Suprapubic skin (tissue), 4 donors: Measurements from ENCODE around the gene PPP2R5C. TPM values are rescaled to one million over a fixed set of nuclear protein-coding genes. Genes with fewer than 3 reads are reported as not detected.
A peak's percentile ranks its signal among the peaks of the same experiment; 100 is the strongest.

Experiments
- DNase-seq, 2 donors: peaks; one replicate each; pipeline ENCODE4 v3.0.0-alpha.2; 2019; ENCODE audit warnings: low spot score in 2 of 2
- H3K27ac ChIP-seq: fragments of 200-600 bp; sonication (generic); one replicate; pipeline ENCODE4 v1.5.1; 2019
- H3K27me3 ChIP-seq: fragments of 200-600 bp; sonication (generic); one replicate; pipeline ENCODE4 v1.5.1; 2019
- H3K36me3 ChIP-seq: fragments of 200-600 bp; sonication (generic); one replicate; pipeline ENCODE4 v1.5.1; 2019
- H3K4me1 ChIP-seq: fragments of 200-600 bp; sonication (generic); one replicate; pipeline ENCODE4 v1.5.1; 2019
- H3K4me3 ChIP-seq: fragments of 200-600 bp; sonication (generic); one replicate; pipeline ENCODE4 v1.5.1; 2019; ENCODE audit warnings: mild to moderate bottlenecking
- H3K9me3 ChIP-seq: fragments of 200-600 bp; sonication (generic); one replicate; pipeline ENCODE4 v1.5.1; 2019
- EP300 ChIP-seq: sonication (generic); formaldehyde crosslinking; IDR thresholded peaks from one replicate; pipeline ENCODE4 v1.6.1; 2017; ENCODE audit warnings: antibody characterized with exemption
- POLR2A ChIP-seq, 2 donors: fragments of 450-650 bp; IDR thresholded peaks; one replicate each; pipeline ENCODE4 v1.6.1; 2017; ENCODE audit warnings: antibody characterized with exemption in 2 of 2, mild to moderate bottlenecking in 2 of 2, moderate library complexity in 2 of 2
- POLR2AphosphoS5 ChIP-seq, 3 donors: sonication (generic); formaldehyde crosslinking; IDR thresholded peaks; one replicate each; pipeline ENCODE4 v1.6.1; 2017; ENCODE audit warnings: antibody characterized with exemption in 3 of 3
- WGBS: methylation state at CpG from one replicate; pipeline ENCODE4 v1.1.5; 2018; 5-methylcytosine and 5-hydroxymethylcytosine counted together
- total RNA-seq, 4 donors: library from RNA; depleted of rRNA; stranded (reverse); fragments of >200 nt; gene quantifications; one replicate each; pipeline ENCODE4 v1.1.0, GENCODE V29; 2016
- TF ChIP-seq, protein P1 (sequence below), 2 donors: fragments of 200-600 bp in 1 of 2; fragments of 450-650 bp in 1 of 2; sonication (generic) in 1 of 2; IDR thresholded peaks; one replicate each; pipeline ENCODE4 v1.5.1; 2016 to 2019; ENCODE audit warnings: antibody characterized with exemption in 2 of 2, mild to moderate bottlenecking in 1 of 2, moderate library complexity in 1 of 2

PPP2R5C gene
- total RNA-seq, 4 donors from 2014 or later, result 104 to 149 (median 119) TPM

DNA sequence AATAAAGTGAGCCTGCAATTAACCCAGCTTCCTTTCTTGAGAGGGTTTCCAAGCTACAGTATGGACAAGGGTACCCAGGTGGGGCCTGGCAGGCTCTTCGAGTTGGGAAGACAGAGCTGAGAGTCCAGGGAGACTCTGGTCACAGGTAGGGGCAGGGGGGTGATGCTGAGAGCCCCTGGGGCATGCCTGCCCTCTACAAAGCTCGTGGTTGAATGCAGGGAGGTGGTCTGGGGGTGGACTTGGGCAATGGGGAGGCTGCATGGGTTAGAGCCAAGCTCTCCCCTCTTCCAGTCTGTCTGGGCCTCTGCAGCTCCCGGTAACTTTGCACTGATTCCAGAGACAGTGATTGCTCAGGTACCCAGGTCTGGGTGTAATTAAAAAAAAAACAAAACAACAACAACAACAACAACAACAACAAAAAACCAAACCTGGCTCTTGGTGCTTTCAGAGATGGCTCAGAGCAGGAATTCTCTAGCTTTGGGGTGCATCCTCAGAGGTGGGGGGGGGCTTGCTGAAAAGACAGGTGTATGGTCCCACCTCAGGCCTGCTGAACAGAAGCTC is 30.8 kb upstream of the PPP2R5C start:
- DNase-seq, result peak; percentile 35 to 60
- 64% methylated on average over 3 of the region's 3 CpGs for WGBS
- no peaks in the 10 kb centered on the region for H3K36me3 ChIP-seq
- peak overlapping the region; percentile 5 for H3K4me3 ChIP-seq
- H3K4me1 ChIP-seq, result peaks cover 21% of the 10 kb centered on the region
- no peaks in the 10 kb centered on the region for H3K27me3 ChIP-seq
- H3K27ac ChIP-seq, result peak overlapping the region; percentile 90
- TF ChIP-seq, protein P1, sequence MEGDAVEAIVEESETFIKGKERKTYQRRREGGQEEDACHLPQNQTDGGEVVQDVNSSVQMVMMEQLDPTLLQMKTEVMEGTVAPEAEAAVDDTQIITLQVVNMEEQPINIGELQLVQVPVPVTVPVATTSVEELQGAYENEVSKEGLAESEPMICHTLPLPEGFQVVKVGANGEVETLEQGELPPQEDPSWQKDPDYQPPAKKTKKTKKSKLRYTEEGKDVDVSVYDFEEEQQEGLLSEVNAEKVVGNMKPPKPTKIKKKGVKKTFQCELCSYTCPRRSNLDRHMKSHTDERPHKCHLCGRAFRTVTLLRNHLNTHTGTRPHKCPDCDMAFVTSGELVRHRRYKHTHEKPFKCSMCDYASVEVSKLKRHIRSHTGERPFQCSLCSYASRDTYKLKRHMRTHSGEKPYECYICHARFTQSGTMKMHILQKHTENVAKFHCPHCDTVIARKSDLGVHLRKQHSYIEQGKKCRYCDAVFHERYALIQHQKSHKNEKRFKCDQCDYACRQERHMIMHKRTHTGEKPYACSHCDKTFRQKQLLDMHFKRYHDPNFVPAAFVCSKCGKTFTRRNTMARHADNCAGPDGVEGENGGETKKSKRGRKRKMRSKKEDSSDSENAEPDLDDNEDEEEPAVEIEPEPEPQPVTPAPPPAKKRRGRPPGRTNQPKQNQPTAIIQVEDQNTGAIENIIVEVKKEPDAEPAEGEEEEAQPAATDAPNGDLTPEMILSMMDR (IDR thresholded peaks at IDR 0.05), result no peak
- TF ChIP-seq POLR2AphosphoS5 (IDR thresholded peaks at IDR 0.05) (no peak), EP300 (no peak), POLR2A (IDR thresholded peaks at IDR 0.05) (no peak)
- H3K9me3 ChIP-seq, result no peaks in the 10 kb centered on the region

DNA sequence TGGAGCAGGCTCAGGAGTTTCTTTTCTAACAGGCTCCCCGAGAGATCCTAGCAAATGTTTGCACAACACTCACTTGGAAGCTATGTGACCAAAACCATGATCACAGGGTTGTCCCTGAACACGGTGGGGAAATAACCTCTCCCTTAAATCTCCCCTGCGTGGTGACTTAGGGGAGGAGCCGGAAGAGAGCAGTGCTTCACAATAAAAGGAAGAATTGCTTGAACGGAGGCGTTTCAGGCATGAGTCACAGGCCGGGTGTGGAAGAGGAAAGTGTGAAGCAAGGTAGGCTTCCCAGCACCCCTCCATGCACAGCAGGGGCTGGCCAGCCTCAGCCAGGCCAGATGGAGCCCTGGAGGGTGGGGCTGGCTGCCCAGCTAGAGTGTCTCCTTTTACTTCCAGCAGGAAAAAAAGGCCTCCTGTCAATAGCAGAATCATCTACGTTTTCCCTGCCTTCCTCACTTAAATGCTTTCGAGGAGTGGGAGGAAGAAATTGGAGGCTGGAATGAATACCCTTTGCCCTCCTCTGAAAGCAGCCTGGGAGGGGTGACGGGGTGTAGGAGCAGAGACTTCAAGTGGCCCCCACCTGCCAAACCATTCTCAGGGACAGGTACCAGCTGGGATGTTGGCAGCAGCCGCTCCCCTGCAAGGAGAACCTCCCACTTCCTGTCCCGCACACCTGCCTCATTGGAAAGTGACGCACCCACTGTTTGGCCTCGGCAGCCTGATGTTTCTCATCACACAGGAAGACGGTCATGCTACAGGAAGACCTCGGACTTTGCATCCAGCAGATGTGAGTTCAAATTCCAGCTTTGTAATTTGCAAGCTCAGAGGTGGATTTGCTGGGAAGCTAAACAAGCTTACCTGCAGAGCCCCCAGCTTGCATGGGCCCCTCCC is 30.1 kb upstream of the PPP2R5C start:
- 14% methylated on average over 16 of the region's 16 CpGs for WGBS
- Histone ChIP-seq H3K36me3 (no peaks in the 10 kb centered on the region), H3K4me1 (peaks cover 21% of the 10 kb centered on the region), H3K27me3 (no peaks in the 10 kb centered on the region), H3K4me3 (peak overlapping the region; percentile 5), H3K27ac (peak overlapping the region; percentile 90), H3K9me3 (no peaks in the 10 kb centered on the region)
- peak in 2 of 3 donors; percentile 35 to 38 for TF ChIP-seq POLR2AphosphoS5 (IDR thresholded peaks at IDR 0.05)
- no peak for TF ChIP-seq POLR2A (IDR thresholded peaks at IDR 0.05)
- peak; percentile 84 to 86 for DNase-seq

DNA sequence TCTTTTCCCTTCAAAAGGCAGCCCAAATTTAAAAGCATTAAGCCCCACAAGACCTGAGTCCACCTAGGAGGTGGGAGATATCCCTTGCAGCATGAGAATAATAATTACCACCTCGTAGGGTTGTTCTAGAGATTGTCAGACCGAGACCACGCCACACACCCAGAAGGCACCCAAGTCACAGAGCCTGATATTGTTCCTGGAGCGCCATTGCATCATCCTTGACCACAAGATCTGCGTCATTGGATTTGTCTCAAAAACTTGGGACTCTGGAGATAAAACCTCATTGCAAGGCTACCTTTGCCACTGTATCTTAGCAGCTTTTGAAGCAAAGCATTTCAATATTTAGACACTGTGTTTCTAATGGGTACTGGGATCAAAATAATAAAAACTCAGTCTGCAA is 29.4 kb upstream of the PPP2R5C start:
- Histone ChIP-seq H3K4me1 (peaks cover 21% of the 10 kb centered on the region), H3K27ac (peak overlapping the region; percentile 90), H3K4me3 (no peak overlapping the region), H3K36me3 (no peaks in the 10 kb centered on the region), H3K9me3 (no peaks in the 10 kb centered on the region), H3K27me3 (no peaks in the 10 kb centered on the region)
- 80% methylated on average over 5 of the region's 5 CpGs for WGBS
- peak; percentile 37 to 40 for DNase-seq
- TF ChIP-seq, protein P1 (IDR thresholded peaks at IDR 0.05), result no peak
- TF ChIP-seq POLR2A (IDR thresholded peaks at IDR 0.05), result no peak
- TF ChIP-seq EP300, result no peak
- TF ChIP-seq POLR2AphosphoS5 (IDR thresholded peaks at IDR 0.05), result no peak

DNA sequence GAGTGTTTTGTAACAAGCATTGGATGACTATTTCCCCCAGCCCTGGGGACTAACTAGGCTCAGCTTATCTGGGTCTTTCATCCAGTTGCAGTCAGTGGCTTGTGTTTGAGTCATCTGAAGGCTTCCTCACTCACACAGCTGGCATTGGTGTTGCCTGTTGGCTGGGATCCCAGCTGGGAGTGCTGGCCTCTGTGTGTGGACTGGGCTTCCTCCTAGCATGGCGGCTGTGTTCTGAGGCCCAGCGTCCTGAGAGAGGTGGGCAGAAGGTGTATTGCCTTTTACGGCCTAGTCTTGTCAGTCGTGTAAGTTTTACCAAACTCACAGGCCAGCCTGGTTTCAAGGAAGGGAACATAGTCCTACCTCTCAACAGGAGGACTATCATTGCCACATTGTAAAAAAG is 28.3 kb upstream of the PPP2R5C start:
- WGBS, result 85% methylated on average over 4 of the region's 4 CpGs
- TF ChIP-seq, protein P1 (IDR thresholded peaks at IDR 0.05), result no peak
- no peak for TF ChIP-seq POLR2A (IDR thresholded peaks at IDR 0.05)
- TF ChIP-seq EP300, result no peak
- TF ChIP-seq POLR2AphosphoS5 (IDR thresholded peaks at IDR 0.05), result no peak
- no peak overlapping the region for H3K27ac ChIP-seq
- H3K27me3 ChIP-seq, result no peaks in the 10 kb centered on the region
- H3K4me1 ChIP-seq, result peaks cover 30% of the 10 kb centered on the region
- no peak overlapping the region for H3K4me3 ChIP-seq
- no peaks in the 10 kb centered on the region for H3K36me3 ChIP-seq
- H3K9me3 ChIP-seq, result no peaks in the 10 kb centered on the region
- peak; percentile 40 to 57 for DNase-seq

DNA sequence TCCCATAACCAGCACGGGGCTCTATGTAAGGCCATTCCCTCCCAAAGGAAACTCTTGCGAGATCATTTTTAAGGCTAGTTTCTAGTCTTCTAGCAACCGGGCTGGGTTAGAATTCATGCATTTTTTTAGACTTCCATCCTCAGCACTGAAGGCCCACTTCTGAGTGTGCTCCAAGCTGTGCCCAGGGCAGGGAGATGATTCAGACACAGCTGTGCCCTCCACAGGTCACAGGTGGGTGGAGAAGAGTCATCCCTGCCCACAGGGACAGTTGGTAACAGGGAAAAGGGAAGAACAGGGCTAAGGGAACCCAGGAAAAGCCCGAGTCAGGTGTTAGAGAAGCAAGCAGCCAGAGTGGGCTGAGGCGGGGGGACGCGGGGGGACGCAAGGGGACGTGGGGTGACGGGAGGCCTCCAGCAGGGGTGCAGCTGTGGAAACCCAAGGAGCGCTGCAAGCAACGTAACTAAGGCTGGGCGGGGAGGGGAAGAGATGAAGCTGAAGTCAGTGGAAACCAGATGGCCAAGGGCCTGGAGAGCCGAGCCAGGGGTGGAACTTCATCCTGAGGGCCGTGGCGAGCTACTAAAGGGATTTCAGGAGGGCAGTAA is 27.2 kb upstream of the PPP2R5C start:
- Histone ChIP-seq H3K36me3 (no peaks in the 10 kb centered on the region), H3K4me1 (peaks cover 42% of the 10 kb centered on the region), H3K27ac (no peak overlapping the region), H3K4me3 (no peak overlapping the region), H3K9me3 (no peaks in the 10 kb centered on the region), H3K27me3 (no peaks in the 10 kb centered on the region)
- 80% methylated on average over 16 of the region's 16 CpGs for WGBS
- no peak for TF ChIP-seq POLR2AphosphoS5 (IDR thresholded peaks at IDR 0.05)
- TF ChIP-seq EP300, result no peak
- TF ChIP-seq POLR2A (IDR thresholded peaks at IDR 0.05), result no peak
- TF ChIP-seq, protein P1 (IDR thresholded peaks at IDR 0.05), result no peak
- DNase-seq, result peak; percentile 54 to 60
